Upper lobe of right lung (tissue), 1 donor: Measurements from ENCODE around the gene FOXO1. TPM values are rescaled to one million over a fixed set of nuclear protein-coding genes. Genes with fewer than 3 reads are reported as not detected.
A peak's percentile ranks its signal among the peaks of the same experiment; 100 is the strongest.

Experiments
- ATAC-seq: fragments of 200-7000 bp; cut with Tn5 transposase; one replicate; pipeline ENCODE4 v1.9.1; 2020; ENCODE audit warnings: mild to moderate bottlenecking, moderate library complexity
- DNase-seq: peaks from one replicate; pipeline ENCODE4 v3.0.0-alpha.2; 2020
- H3K27ac ChIP-seq: fragments of 200-600 bp; one replicate; pipeline ENCODE4 v1.8.0; 2022
- H3K27me3 ChIP-seq: fragments of 200-600 bp; one replicate; pipeline ENCODE4 v1.8.0; 2022; ENCODE audit warnings: mild to moderate bottlenecking
- H3K36me3 ChIP-seq: fragments of 200-600 bp; one replicate; pipeline ENCODE4 v1.8.0; 2022
- H3K4me1 ChIP-seq: fragments of 200-600 bp; one replicate; pipeline ENCODE4 v1.8.0; 2022
- H3K4me3 ChIP-seq: fragments of 200-600 bp; one replicate; pipeline ENCODE4 v1.8.0; 2022; ENCODE audit warnings: mild to moderate bottlenecking
- H3K9me3 ChIP-seq: fragments of 200-600 bp; one replicate; pipeline ENCODE4 v1.8.0; 2022
- CTCF ChIP-seq: fragments of 200-600 bp; IDR thresholded peaks from one replicate; pipeline ENCODE4 v1.8.0; 2022; ENCODE audit warnings: antibody characterized with exemption
- intact Hi-C: fragments of 100-400 bp; cut with DNase I; formaldehyde crosslinking; loops from one replicate; pipeline ENCODE4 v1.11.0; 2022
- total RNA-seq: library from RNA; stranded (reverse); fragmentation: NEBNext Ultra II Directional; extraction: Animal tissue kit (Norgen Biotek cat#: 25700); gene quantifications from one replicate; pipeline ENCODE4 v1.2.1, GENCODE V29; 2021
- donor health status: DM: no; HTN: yes; CAD: no; lungs with severe emphysema.

FOXO1 gene
- total RNA-seq, 1 donor from 2014 or later = 29.4 TPM

DNA sequence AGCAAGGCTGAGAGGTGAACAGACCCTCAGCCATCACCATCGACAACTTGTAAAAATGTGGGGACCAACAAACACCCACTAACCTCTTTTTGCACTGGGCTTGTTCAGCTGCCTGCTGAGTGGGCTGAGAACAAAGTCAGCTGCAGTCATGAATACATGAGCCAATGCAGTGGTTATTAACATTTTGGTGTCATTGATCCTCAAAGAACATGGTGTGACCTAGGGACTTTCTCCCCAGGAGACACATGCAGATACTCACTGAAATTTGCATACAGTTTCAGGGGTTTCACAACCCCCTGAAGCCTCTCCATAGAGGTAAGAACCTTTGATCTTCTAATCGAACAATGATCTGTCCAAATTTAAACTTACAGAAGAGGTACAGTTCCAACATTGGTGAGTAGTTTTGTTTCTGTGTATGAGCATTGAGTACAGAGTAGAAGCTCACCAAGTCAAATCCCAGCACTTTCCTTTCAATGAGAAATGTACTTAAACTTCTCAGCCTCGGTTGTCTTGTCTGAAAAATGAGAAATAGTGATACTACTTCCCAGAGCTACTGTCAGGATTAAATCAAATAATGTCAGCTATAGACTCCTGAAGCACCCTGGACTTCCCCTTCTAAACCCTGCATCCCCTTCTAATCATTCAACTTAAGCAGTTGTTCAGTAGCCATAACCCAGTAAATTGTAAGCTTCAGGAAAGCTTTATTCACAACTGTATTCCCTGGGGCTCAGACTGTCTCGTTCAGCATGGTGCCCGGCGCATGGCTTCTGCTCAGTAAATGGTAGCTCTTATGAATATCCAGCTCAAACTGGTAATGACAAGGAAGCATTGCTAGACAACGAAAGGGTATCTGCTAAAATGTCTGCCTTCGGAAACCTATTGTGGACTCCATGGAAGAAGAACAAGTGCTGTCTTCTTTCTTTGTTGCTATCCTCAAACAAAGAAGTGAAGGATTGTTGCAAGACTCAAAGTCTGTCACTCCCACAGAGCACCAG lies 148.7 kb downstream of the FOXO1 start:
- no peaks in the 10 kb centered on the region for H3K27me3 ChIP-seq
- no peaks in the 10 kb centered on the region for H3K9me3 ChIP-seq
- DNase-seq (no peak), ATAC-seq (no peak)
- no peaks in the 10 kb centered on the region for H3K36me3 ChIP-seq
- intact Hi-C loops = no loop called here
- no peaks in the 10 kb centered on the region for H3K4me1 ChIP-seq
- no peak overlapping the region for H3K4me3 ChIP-seq
- no peak overlapping the region for H3K27ac ChIP-seq
- no peak for TF ChIP-seq CTCF

- ATAC-seq (no peak), DNase-seq (no peak)
- no peak for TF ChIP-seq CTCF
- Histone ChIP-seq H3K27me3 (no peaks in the 10 kb centered on the region), H3K36me3 (no peaks in the 10 kb centered on the region), H3K4me1 (no peaks in the 10 kb centered on the region), H3K27ac (no peak overlapping the region), H3K9me3 (no peaks in the 10 kb centered on the region), H3K4me3 (no peak overlapping the region)
- intact Hi-C loops = no loop called here
Observed at GRCh38 chr13:40515702-40516101, 150.7 kb downstream of the FOXO1 start.

DNA sequence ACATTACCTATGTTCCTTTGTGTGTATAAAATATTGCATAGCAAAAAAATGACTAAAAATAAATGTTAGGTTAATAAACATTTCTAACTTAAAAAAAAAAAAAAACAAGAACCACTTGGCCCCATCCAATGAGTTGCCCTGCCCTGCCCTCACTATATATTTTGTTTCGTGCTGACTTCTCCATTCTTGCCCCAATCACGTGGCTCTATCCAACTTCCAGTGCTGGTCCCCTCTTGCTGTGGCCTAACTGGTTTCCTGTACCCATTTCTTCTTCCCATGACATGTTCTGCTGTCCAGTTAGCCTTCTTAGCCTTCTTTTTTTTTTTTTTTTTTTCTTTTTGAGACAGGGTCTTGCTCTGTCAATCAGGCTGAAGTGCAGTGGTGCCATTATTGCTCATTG lies 151.6 kb downstream of the FOXO1 start:
- no peak for TF ChIP-seq CTCF
- no peaks in the 10 kb centered on the region for H3K36me3 ChIP-seq
- no peaks in the 10 kb centered on the region for H3K4me1 ChIP-seq
- DNase-seq (no peak), ATAC-seq (peak; percentile 66)
- H3K27ac ChIP-seq = no peak overlapping the region
- no peaks in the 10 kb centered on the region for H3K27me3 ChIP-seq
- H3K9me3 ChIP-seq = no peaks in the 10 kb centered on the region
- no peak overlapping the region for H3K4me3 ChIP-seq
- intact Hi-C loops = no loop called here

- H3K4me1 ChIP-seq = no peaks in the 10 kb centered on the region
- no peak overlapping the region for H3K27ac ChIP-seq
- H3K9me3 ChIP-seq = no peaks in the 10 kb centered on the region
- no peak for TF ChIP-seq CTCF
- H3K27me3 ChIP-seq = no peaks in the 10 kb centered on the region
- DNase-seq (no peak), ATAC-seq (no peak)
- H3K4me3 ChIP-seq = no peak overlapping the region
- H3K36me3 ChIP-seq = no peaks in the 10 kb centered on the region
- intact Hi-C loops = no loop called here
Observed at GRCh38 chr13:40509876-40510275, 156.6 kb downstream of the FOXO1 start.

GRCh38 chr13:40508767-40509342 lies 157.6 kb downstream of the FOXO1 start:
- TF ChIP-seq CTCF = no peak
- H3K4me1 ChIP-seq = no peaks in the 10 kb centered on the region
- no peaks in the 10 kb centered on the region for H3K27me3 ChIP-seq
- intact Hi-C loops = no loop called here
- H3K4me3 ChIP-seq = no peak overlapping the region
- no peaks in the 10 kb centered on the region for H3K36me3 ChIP-seq
- no peaks in the 10 kb centered on the region for H3K9me3 ChIP-seq
- DNase-seq (no peak), ATAC-seq (no peak)
- peak overlapping the region; percentile 39 for H3K27ac ChIP-seq
